Omental fat pad (tissue), 4 donors: ENCODE results near the gene RAB29. TPM values are rescaled to one million over a fixed set of nuclear protein-coding genes. Genes with fewer than 3 reads are reported as not detected.
A peak's percentile ranks its signal among the peaks of the same experiment; 100 is the strongest.

ENCODE experiments used
- ATAC-seq: fragments of 150-250 bp; one replicate; pipeline ENCODE4 v1.9.1; 2016; ENCODE audit warnings: mild to moderate bottlenecking, moderate library complexity; ENCODE audit not compliant: low FRiP score
- DNase-seq: peaks from one replicate; pipeline ENCODE4 v3.0.0-alpha.2; 2019; ENCODE audit warnings: low spot score
- CTCF ChIP-seq, 3 donors: fragments of 450-650 bp; IDR thresholded peaks; one replicate each; pipeline ENCODE4 v1.5.1; 2016 to 2017; ENCODE audit warnings: antibody characterized with exemption in 3 of 3, mild to moderate bottlenecking in 3 of 3, moderate library complexity in 2 of 3
- total RNA-seq, 4 donors: library from RNA; depleted of rRNA; stranded (reverse); fragments of >200 nt; gene quantifications; one replicate each; pipeline ENCODE4 v1.1.0, GENCODE V29; 2016

Gene RAB29
- total RNA-seq, 4 donors from 2014 or later: 14.4 to 26.9 (median 20.0) TPM

GRCh38 chr1:205797168-205797567 is 21.9 kb upstream of the RAB29 start:
- TF ChIP-seq CTCF (IDR thresholded peaks at IDR 0.05): no peak
- no peak for ATAC-seq
- DNase-seq: no peak

- no peak for TF ChIP-seq CTCF (IDR thresholded peaks at IDR 0.05)
- no peak for DNase-seq
- no peak for ATAC-seq
These were observed 18.9 kb upstream of the RAB29 start for GRCh38 chr1:205794011-205794730.

GRCh38 chr1:205792961-205793673 is 17.8 kb upstream of the RAB29 start:
- no peak for DNase-seq
- no peak for TF ChIP-seq CTCF (IDR thresholded peaks at IDR 0.05)
- ATAC-seq: no peak

- no peak for TF ChIP-seq CTCF (IDR thresholded peaks at IDR 0.05)
- ATAC-seq (no peak), DNase-seq (no peak)
These were observed 17.2 kb upstream of the RAB29 start for GRCh38 chr1:205792481-205792881.

- ATAC-seq: peak; percentile 67
- peak in 1 of 3 donors; percentile 33 for TF ChIP-seq CTCF (IDR thresholded peaks at IDR 0.05)
- no peak for DNase-seq
These were observed 16.4 kb upstream of the RAB29 start for GRCh38 chr1:205791568-205792180.

- no peak for DNase-seq
- ATAC-seq: no peak
These were observed 12.1 kb upstream of the RAB29 start for GRCh38 chr1:205787287-205787916.

More at GRCh38 chr1:205787287-205787916, 12.1 kb upstream of the RAB29 start:
- no peak for TF ChIP-seq CTCF (IDR thresholded peaks at IDR 0.05)
